HG03060 (cell line): ENCODE data around the gene AFDN.
"Not testable (repeated sequence)": the region's sequence is repeated elsewhere in the genome, so short reads cannot be mapped to it uniquely, and the experiment has no call there.

Experiments used
- ATAC-seq: cut with Tn5 transposase; IDR thresholded peaks from one replicate; pipeline ENCODE4 v1.9.1; 2021; ENCODE audit warnings: low read depth, moderate number of reproducible peaks; ENCODE audit not compliant: unreplicated experiment

The AFDN gene

DNA sequence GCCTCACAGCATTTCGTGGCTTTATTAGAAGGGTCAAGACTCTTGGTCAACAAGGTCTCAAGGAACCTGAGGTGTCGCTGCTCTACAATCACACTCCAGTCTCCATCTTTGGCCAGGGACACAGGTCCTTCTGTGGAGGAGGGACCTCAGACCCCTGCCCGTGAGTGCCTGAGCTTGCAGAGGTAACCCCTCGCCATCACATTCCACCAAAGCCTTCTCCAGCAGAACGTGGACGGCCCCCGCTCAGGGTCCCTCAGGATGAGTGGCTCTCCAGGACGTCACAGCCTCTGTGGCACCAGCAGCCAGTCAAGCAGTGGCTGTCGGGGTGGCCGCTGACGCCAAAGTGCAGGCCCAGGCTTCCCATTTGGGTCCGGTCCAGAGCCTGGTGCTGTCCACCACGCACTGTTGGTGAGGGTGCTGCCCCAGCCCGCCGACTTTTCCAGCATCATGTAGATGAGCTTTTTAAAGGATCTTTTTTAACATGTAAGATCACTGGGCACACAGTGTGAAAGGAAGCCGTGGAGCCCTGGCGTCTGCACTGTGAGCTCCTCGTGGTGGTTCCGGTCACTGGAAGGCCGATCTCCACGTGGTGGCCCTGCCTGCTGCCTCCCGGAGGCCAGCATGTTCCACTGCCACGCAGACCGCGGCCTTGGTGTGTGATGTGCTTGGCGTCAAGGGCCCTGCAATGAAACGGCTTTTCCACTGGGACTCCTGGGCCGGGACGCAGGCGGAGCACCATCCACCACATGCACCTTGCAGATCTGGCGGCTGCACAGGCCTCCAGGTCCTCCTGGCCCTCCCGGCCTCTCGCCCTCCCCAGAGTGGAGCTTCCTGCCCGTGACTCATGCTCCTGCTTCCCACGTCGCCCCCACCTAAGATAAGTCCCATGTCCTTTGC, 162.5 kb downstream of the AFDN start:
- ATAC-seq = no peak

DNA sequence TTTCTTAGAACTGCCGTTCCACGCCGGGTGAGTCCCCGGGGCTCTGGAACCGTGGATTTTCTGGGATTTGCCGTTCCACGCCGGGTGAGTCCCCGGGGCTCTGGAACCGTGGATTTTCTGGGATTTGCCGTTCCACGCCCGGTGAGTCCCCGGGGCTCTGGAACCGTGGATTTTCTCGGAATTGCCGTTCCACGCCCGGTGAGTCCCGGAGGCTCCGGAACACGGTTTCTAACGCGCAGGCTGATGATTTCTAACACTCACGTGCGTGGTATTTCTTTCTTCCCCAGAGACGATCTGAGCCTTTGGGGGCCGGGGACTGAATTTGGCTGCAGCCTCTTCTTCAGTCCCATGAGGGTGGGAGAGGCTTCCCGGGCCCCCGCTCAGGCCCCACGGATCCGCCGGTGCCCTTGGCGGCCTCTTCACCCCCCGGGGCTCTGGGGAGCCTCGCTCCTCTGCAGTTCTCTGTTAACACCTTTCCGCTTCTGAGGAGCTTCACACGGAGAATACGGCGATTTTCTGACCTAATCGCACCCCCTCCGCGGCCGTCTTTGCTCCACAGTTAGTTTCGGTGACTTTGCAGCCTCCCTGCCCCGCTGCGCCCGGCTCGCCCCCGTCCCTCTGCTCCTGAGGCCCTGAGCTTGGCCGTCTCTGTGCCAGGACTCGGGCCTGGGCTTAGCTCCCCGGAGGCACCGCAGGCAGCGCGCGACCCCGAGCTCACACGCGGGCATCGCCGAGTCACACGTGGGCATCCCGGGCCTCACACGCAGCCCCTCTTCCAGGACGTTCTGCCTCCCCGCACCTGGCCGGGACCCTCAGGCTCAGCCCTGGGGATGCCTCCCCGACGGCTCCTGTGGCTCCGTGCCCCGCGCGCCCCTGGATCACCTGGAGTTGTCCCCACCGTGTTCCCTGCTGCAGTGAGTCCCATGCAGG, 163.6 kb downstream of the AFDN start:
- no peak for ATAC-seq

DNA sequence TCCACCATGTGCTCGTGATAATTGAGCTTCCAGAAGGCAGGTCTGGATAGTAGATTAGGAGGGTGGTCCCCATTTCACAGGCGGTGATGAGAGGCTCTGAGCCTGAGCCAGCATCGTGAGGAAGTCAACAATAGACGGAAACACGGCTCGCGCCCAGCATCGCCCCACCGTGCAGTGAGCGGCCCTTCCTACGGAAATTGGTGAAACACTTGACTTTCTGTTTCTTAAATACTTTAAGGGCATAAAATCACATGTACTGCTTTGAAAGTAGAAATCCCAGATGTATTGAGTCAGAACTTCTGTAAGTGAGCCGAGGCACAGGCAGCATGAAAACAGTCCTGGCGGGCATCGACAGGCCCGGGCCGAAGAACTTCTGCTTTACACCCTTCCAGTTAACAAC, 166.5 kb downstream of the AFDN start:
- no peak for ATAC-seq

DNA sequence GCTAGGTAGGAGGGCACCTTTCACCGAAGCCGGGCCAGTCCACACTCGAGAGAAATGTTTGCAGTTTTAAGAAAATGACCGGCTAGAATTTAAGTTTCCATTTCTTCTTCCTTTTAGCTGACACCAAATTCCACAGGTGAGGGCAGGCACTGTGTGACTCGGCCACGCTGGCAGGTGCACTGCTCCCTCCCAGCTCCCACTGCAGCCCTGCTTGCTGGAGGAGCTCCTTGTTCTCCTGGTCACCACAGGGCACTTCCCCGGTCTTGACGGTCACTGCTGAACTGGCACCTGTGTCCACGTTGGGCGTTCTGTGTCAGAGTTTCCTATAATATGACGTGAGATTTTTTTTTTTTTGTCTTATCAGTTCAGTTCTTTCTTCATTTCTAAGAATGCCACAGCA, 167.1 kb downstream of the AFDN start:
- no peak for ATAC-seq

DNA sequence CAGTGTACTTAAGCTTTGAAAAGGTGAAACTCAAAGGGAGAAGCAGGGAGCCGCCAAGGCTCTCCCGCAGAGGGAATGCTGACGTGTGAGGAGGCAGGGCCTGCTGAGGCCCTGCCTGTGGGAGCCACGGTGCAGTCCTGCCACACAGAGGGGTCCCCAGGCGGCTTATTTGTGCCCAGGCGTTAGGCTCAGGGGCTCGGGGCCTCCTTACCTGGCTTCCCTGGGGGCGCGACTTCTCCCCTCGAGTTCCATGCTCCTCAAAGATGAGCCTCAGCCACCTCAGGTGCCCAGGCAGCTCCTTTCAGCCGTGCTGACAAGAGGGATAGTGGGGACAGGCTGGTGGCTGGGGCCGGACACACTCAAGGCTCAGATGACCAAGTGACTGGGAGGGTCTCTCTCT, 168.6 kb downstream of the AFDN start:
- ATAC-seq = no peak

DNA sequence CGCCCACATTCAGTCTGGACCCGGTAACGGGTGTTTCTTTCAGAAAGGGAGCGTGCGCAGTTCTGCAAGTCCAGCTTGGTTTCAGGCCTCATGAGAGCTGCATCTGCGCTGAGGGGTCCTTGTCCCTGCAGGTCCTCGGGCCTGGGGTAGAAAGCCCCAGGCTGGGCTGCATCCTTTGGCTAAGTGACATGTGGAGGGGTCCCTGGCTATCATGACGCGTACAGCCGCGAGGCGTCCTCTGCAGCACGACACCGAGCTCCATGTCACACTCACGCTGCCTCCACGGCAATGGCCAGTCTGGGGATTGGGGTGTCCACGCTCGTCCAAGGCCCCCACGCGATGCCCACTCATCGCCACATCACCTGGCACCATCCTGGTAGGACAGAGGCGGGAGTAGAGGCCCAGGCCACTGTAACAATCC, 169.0 kb downstream of the AFDN start:
- ATAC-seq = no peak

DNA sequence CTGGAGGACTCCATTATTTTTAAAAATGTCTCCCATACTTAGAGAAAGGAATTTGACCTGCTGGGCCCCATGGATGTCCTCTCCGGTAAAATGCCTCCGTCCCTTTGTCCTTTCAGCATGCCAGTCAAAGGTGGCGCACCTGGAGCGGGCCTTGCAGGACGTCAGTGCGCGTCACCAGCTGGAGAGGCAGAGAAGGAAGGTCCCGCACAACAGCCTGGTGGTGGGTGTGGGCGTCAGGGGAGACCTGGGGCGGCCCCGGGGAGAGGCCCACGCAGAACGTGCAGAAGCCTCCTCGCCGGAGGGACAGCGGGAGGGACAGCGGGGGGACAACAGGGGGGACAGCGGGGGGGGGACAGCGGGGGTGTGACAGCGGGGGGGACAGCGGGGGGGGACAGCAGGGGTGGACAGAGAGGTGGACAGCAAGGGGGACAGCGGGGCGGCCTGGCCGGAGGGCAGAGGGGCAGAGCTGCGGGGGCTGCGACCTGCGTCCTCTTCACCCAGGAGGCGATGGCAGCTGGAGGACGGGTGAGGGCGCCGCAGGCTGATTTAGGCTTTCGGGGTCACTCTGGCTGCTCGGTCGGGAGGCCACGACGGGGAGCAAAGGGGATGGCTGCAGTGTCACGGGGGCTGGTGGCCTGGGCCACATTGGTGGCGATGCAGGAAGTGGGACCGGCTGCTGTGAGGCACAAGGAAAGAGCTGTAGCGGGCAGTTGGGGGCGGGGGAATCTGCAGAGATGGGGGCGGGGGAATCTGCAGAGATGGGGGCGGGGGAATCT, 169.9 kb downstream of the AFDN start:
- no peak for ATAC-seq

DNA sequence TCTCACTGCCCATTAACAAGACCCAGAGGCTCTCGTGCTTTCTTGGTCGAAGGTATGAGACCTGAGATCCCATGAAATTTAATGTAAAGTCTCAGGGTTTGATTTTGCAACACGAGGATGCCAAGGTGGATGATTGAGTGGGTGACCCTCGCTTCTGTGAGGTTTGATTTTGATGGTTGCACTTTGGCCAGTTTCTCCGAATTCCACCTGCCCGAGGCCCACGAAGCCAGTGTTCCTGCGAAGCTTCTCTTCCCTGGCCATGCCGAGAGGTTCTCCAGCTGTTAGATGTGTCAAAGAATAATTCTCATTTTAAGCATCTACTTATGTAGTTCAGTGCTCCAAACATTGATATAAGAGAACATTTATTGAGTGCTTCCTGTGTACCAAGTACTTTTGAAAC, 170.9 kb downstream of the AFDN start, which contains the start of gene KIF25:
KIF25 (plus strand) TSS at position 30 of the 400 bp plus-strand sequence. CDS start 31,915 bp downstream, outside the sequence.
- ATAC-seq = no peak

DNA sequence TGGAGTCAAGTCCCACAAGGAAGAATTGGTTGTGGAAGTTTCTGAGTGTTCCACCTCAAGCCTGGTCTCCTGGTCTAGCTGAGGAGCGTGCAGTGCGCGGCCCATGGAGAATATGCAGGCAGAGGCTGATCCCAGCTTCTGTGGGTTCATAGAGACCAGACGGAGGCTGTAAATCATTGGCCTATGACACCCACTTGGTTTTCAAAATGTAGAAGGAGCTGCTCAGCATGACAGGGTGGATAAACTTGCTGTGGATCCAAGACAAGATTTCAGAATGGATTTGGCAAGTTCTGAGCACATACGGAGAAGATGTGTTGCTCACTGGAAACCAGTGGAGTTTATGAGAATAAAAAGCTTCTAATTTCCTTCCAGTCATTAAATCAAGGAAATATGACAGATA, 171.5 kb downstream of the AFDN start:
- ATAC-seq = no peak

DNA sequence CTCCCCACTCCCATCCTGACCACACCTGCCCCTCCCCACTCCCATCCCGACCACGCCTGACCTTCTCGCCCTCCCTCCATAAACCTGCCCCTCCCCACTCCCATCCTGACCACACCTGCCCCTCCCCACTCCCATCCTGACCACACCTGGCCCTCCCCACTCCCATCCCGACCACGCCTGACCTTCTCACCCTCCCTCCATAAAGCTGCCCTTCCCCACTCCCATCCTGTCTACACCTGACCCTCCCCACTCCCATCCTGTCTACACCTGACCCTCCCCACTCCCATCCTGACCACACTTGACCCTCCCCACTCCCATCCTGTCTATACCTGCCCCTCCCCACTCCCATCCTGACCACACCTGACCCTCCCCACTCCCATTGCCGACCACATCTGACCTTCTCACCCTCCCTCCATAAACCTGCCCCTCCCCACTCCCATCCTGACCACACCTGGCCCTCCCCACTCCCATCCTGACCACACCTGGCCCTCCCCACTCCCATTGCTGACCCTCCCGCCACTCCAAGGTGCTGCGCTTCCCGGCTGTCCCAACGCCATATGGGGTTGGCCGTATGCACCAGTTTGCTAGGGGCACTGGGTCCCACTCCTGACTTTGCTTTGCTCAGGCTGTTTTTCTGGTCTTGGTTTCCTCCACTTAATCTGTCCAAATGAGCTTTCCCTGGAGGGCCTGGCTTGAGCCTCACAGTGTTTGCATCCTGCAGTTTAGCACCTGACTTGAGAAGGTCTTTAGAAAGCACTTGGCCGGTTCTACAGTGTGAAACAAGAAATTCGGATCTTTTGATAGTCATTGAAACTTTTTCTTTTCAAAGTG, 173.7 kb downstream of the AFDN start:
- no peak for ATAC-seq

DNA sequence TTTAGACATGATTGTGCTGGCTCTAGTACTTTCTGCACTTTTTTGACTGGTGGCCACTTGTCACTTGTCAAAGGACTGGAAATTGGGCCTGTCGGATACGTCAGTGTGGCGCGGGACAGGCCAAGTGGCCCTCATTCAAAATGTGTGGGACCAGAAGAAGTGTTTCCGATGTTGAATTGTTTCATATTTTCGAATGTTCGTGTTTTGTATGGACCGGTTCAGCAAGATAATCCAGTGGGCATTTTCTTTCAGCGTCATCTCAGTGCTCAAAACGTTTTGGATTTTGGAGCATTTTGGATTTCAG, 174.3 kb downstream of the AFDN start:
- no peak for ATAC-seq

DNA sequence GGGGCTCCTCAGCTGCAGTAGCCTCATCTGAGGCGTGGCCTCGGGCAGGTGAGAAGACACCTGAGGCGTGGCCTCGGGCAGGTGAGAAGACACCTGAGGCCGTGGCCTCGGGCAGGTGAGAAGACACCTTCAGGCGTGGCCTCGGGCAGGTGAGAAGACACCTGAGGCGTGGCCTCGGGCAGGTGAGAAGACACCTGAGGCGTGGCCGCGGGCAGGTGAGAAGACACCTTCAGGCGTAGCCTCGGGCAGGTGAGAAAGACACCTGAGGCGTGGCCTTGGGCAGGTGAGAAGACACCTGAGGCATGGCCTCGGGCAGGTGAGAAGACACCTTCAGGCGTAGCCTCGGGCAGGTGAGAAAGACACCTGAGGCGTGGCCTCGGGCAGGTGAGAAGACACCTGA, 174.8 kb downstream of the AFDN start:
- ATAC-seq = not testable (repeated sequence)

DNA sequence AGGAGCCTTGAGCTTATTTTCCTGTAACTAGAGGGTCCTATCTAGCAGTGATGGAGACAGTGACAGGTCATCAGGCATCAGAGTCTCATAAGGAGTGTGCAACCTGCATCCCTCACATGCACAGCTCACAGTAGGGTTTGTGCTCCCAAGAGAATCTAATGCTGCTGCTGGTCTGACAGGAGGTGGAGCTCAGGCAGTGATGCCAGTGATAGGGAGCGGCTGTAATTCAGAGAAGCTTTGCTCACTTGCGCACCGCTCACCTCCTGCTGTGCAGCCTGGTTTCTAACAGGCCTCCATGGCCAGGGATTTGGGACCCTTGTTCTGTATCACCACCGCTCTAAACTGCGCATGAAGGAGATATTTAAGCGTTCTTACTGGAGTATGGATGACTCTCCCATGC, 176.1 kb downstream of the AFDN start:
- no peak for ATAC-seq

DNA sequence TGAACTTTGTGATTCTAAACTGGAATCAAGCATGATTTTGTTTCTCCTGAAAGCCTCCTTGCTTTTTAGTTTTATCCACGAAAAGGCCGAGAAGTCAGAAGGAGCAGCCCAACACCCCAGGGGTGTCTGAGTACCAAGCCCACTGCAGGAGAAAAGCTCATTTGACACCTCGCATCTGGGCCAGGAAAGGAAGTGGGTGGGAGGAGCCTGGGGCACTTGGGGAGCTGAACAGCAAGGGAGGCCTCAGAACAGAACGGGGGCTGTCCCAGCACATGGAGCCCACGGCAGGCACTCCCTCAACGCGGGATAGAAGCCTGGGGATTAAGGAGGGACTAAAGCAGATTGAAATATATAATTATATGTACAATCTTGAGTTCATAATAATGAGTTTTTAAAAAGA, 177.3 kb downstream of the AFDN start:
- ATAC-seq = no peak

DNA sequence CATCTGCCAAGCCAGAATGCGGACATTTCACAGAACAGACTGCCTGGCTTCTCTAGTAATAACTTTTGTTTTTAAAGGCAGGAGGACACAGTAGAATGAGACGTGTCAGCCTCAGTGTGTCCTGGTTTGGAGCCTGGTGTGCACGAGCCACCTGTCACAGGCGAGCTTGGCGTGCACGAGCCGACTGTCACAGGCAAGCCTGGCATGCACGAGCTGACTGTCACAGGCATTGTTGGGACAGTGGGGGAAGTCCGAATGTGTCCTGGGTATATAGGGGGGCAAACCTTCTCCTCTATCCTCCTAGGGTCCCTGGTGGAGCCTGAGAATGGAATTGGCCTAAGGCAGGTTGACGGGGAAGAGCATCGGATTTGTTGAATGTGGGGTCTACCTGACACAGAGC, 178.2 kb downstream of the AFDN start:
- ATAC-seq = no peak

DNA sequence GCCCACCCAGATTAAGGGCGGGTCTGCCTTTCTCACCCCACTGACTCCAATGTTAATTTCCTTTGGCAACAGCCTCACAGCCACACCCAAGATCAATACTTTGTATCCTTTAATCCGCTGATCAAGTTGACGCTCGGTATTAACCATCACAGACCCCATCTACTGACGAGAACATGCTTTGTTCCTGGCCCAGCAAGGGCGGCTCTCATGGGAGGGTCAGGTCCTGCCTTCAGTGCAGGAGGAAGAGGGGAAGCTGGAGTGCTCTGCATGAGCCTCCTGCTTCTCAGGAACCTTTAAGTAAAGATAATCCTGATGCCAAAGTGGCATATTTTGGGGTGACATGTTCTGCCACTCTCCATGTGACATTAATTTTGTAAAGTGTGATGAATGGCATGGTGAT, 179.1 kb downstream of the AFDN start:
- ATAC-seq = no peak

DNA sequence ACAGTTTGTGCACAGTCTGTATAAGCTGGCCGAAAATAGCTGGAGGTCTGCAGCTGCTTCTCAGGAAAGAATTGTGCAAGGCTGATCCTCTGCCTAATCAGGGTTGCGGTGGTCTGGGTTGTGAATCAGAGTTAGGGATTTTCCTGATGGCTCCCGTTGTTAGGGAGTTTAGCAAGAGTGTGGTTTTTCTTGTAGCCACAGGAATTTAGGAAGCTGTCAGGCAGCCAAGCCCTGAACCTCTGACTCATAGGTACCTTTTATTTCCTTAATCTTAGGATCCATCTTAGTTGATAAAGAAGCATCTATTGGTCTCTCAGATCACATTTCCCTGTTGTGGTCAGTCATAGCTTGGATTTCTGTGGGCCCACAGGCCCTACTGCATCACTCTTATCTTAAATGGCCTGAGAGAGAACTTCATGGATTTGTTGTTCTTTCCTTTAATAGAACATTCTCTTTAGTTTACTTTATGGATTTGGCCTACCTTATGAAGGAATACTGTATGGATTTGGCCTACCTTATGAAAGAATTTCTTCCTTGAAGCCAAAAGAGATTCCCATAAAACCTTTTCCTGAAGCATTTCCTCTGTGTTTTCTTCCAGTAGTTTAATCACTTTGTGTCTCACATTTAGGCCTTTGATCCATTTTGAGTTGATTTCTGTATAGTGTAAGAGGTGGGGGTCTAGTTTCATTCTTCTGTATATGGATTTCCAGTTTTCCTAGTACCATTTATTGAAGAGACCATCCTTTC, 181.1 kb downstream of the AFDN start:
- ATAC-seq = no peak

DNA sequence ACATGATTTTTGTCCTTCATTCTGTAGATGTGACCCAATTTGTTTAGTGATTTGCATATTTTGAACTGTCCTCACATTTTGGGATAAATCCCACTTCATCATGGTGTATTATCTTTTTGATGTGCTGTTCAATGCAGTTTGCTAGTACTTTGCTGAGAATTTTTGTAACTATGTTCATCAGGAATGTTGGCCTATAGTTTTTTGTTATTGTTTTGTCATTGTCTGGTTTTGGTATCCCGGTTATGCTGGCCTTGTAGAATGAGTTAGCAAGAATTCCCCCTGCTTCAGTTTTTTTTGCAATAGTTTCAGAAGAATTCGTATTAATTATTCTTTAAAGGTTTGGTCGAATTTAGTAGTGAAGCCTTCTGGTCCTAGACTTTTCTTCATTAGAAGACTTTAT, 182.6 kb downstream of the AFDN start:
- ATAC-seq = no peak

DNA sequence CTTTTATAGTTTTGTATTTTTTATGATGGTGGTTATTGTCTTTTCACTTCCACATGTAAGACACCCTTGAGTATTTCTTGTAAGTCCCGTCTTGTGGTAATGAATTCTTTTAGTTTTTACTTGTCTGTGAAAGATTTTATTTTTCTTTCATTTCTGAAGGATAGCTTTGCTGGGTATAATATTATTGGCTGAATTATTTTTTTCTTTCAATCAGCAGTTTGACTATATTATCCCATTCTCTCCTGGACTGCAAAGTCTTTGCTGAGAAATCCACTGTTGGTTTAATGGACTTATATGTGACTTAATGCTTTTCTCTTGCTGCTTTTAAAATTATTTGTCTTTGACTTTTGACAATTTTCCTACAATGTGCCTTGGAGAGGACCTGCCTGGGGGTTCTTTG, 184.6 kb downstream of the AFDN start:
- no peak for ATAC-seq
